HCT116 (cell line): ENCODE data around the gene EHD4.

Experiments used
- CEBPB ChIP-seq: IDR thresholded peaks from 2 replicates; pipeline ENCODE4 v1.6.1; 2012; ENCODE audit warnings: low read depth
- EZH2 ChIP-seq: fragments of 200-600 bp; sonication (generic); IDR thresholded peaks from 2 replicates; pipeline ENCODE4 v1.6.1; 2017; ENCODE audit warnings: antibody characterized with exemption, mixed run types
- POLR2A ChIP-seq: IDR thresholded peaks from 2 replicates; pipeline ENCODE4 v1.7.0; 2011; ENCODE audit warnings: borderline replicate concordance; ENCODE audit not compliant: insufficient read depth, insufficient read length; ENCODE audit errors: extremely low read depth
- SRF ChIP-seq: IDR thresholded peaks from 2 replicates; pipeline ENCODE4 v1.6.1; 2012; ENCODE audit warnings: low read depth
- TCF7L2 ChIP-seq: IDR thresholded peaks from 2 replicates; pipeline ENCODE4 v1.7.0; 2011; ENCODE audit warnings: borderline replicate concordance, inconsistent platforms; ENCODE audit not compliant: insufficient read depth, insufficient read length; ENCODE audit errors: extremely low read depth
- YY1 ChIP-seq: IDR thresholded peaks from 2 replicates; pipeline ENCODE4 v1.6.1; 2011; ENCODE audit warnings: low read length, low read depth, moderate library complexity, mild to moderate bottlenecking; ENCODE audit not compliant: insufficient replicate concordance; ENCODE audit errors: extremely low read depth
- ZNF274 ChIP-seq: fragments of 200-500 bp; sonication (Bioruptor generic); IDR thresholded peaks from 2 replicates; pipeline ENCODE4 v1.6.1; 2014; ENCODE audit warnings: mild to moderate bottlenecking, low read depth, low read length, inconsistent platforms
- TF ChIP-seq, protein P1 (sequence below), 3 experiments: fragments of 200-600 bp in 1 of 3; sonication (generic) in 1 of 3; IDR thresholded peaks in 2 of 3; conservative IDR thresholded peaks in 1 of 3; 2 replicates each; pipeline ENCODE4 v1.5.1; 2012 to 2017; ENCODE audit warnings: low read depth in 2 of 3, low read length in 2 of 3, antibody characterized with exemption in 1 of 3, borderline replicate concordance in 1 of 3, control low read depth in 1 of 3, mild to moderate bottlenecking in 1 of 3, mixed read lengths in 1 of 3, mixed run types in 1 of 3, moderate library complexity in 1 of 3; ENCODE audit not compliant: insufficient read depth in 1 of 3
- TF ChIP-seq, protein P2 (sequence below): IDR thresholded peaks from 2 replicates; pipeline ENCODE4 v1.6.1; 2012

DNA sequence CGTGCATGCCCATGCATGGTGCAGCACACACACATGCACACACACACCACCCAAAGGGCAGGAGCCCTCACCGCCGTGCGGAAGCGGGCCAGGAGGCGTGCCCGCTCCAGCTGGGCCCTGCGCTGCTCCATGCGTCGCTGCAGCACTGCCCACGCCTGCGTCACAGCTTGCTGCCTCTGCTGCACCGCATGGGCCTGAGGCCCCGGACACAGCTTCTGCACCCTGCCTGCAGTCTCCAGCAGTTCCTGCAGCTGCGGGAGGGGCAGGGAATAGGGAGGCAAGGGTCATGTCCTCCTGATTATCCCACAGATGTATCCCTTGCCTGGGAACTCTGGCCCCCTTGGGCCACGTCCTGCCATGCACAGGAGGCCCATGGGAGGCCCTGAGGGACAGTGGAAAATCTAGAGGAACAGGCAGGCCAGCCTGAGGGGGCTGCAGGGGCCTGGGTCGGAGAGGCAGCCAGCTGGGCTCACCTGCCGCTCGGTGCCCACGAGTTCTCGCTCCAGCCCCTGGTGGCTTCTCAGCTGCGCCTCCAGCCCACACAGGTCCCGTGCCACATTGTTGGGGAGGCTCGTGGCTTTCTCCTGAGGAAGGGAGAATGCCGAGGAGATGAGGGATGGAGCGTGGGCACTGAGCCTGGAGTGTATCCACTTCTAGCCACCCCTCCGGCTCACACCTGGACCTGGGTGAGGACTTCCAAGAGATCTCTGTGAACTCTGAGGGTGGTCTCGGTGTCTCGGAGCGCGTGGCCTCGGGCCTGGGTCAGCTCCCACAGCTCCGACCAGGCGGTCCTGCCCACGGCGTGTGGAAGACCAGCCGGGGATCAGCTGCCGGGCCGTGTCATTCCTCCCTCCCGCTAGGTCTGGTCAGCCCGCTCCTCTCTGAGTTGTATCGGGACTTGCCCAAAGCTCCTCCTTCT is 102.3 kb downstream of the EHD4 start:
- TF ChIP-seq YY1 (no peak), POLR2A (no peak), SRF (no peak), EZH2 (no peak), ZNF274 (no peak), CEBPB (no peak), TCF7L2 (no peak)
- TF ChIP-seq, protein P1, sequence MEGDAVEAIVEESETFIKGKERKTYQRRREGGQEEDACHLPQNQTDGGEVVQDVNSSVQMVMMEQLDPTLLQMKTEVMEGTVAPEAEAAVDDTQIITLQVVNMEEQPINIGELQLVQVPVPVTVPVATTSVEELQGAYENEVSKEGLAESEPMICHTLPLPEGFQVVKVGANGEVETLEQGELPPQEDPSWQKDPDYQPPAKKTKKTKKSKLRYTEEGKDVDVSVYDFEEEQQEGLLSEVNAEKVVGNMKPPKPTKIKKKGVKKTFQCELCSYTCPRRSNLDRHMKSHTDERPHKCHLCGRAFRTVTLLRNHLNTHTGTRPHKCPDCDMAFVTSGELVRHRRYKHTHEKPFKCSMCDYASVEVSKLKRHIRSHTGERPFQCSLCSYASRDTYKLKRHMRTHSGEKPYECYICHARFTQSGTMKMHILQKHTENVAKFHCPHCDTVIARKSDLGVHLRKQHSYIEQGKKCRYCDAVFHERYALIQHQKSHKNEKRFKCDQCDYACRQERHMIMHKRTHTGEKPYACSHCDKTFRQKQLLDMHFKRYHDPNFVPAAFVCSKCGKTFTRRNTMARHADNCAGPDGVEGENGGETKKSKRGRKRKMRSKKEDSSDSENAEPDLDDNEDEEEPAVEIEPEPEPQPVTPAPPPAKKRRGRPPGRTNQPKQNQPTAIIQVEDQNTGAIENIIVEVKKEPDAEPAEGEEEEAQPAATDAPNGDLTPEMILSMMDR (IDR thresholded peaks at IDR 0.05 in 2 of 3, conservative IDR thresholded peaks at IDR 0.05 in 1 of 3; ENCODE audit: borderline replicate concordance in 1 of 3, insufficient read depth in 1 of 3, low read depth in 2 of 3, low read length in 2 of 3): no peak
- TF ChIP-seq, protein P2, sequence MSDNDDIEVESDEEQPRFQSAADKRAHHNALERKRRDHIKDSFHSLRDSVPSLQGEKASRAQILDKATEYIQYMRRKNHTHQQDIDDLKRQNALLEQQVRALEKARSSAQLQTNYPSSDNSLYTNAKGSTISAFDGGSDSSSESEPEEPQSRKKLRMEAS: no peak
